CMK (cell line): ENCODE measurements around the gene C2orf68.
"Not testable (repeated sequence)": the region's sequence is repeated elsewhere in the genome, so short reads cannot be mapped to it uniquely, and the experiment has no call there.

Source experiments
- DNase-seq: peaks from one replicate; pipeline ENCODE4 v3.0.0-alpha.2; 2010; ENCODE audit warnings: low read depth

C2orf68 gene

GRCh38 chr2:85598594-85599340, 13.1 kb downstream of the C2orf68 start:
- DNase-seq = no peak

- DNase-seq = no peak
Measured at GRCh38 chr2:85597241-85597640, 14.6 kb downstream of the C2orf68 start.

GRCh38 chr2:85596486-85597143, 15.3 kb downstream of the C2orf68 start:
- DNase-seq = no peak

- DNase-seq = no peak
Measured at GRCh38 chr2:85596026-85596333, 15.9 kb downstream of the C2orf68 start.

GRCh38 chr2:85595301-85596025, 16.4 kb downstream of the C2orf68 start, which contains the start of gene RNF181:
TSS of gene RNF181 (plus strand) at chr2:85595745. CDS start at chr2:85595764, 19 bp downstream.
- peak; percentile 96 for DNase-seq

- DNase-seq = no peak
Measured at GRCh38 chr2:85594715-85595300, 17.1 kb downstream of the C2orf68 start.

- DNase-seq = no peak
Measured at GRCh38 chr2:85593023-85593422, 18.8 kb downstream of the C2orf68 start.

- not testable (repeated sequence) for DNase-seq
Measured at GRCh38 chr2:85592299-85592698, 19.6 kb downstream of the C2orf68 start.

- no peak for DNase-seq
Measured at GRCh38 chr2:85591563-85591962, 20.3 kb downstream of the C2orf68 start.

- DNase-seq = no peak
Measured at GRCh38 chr2:85590950-85591349, 20.9 kb downstream of the C2orf68 start.

- no peak for DNase-seq
Measured at GRCh38 chr2:85589982-85590791, 21.7 kb downstream of the C2orf68 start.

GRCh38 chr2:85589181-85589580, 22.7 kb downstream of the C2orf68 start:
- DNase-seq = no peak

GRCh38 chr2:85588645-85589044, 23.2 kb downstream of the C2orf68 start:
- DNase-seq = no peak

GRCh38 chr2:85588236-85588635, 23.6 kb downstream of the C2orf68 start:
- no peak for DNase-seq

GRCh38 chr2:85585781-85586105, 26.1 kb downstream of the C2orf68 start:
- no peak for DNase-seq

GRCh38 chr2:85584857-85585780, 26.7 kb downstream of the C2orf68 start:
- DNase-seq = no peak

GRCh38 chr2:85584354-85584856, 27.5 kb downstream of the C2orf68 start, which contains the start of gene VAMP5:
TSS of gene VAMP5 (plus strand) at chr2:85584431. CDS start at chr2:85584491, 60 bp downstream.
- no peak for DNase-seq

GRCh38 chr2:85583667-85584353, 28.1 kb downstream of the C2orf68 start:
- no peak for DNase-seq

- no peak for DNase-seq
Measured at GRCh38 chr2:85582492-85582891, 29.4 kb downstream of the C2orf68 start.

- DNase-seq = no peak
Measured at GRCh38 chr2:85580206-85580605, 31.7 kb downstream of the C2orf68 start.
